GM23248 (cell line): ENCODE results near the gene CDC23. TPM values are rescaled to one million over a fixed set of nuclear protein-coding genes. Genes with fewer than 3 reads are reported as not detected.
A peak's percentile ranks its signal among the peaks of the same experiment; 100 is the strongest.

Experiments used
- DNase-seq: peaks from one replicate; pipeline ENCODE4 v3.0.0-alpha.2; 2015
- H2AFZ ChIP-seq: fragments of 200-600 bp; sonication (generic); 2 replicates; pipeline ENCODE4 v1.6.1; 2016; ENCODE audit warnings: antibody characterized with exemption
- H3F3A ChIP-seq: fragments of 200-600 bp; sonication (generic); 2 replicates; pipeline ENCODE4 v1.6.1; 2016; ENCODE audit warnings: mild to moderate bottlenecking, antibody characterized with exemption, mixed run types; ENCODE audit not compliant: insufficient read depth
- H3K27ac ChIP-seq: fragments of 200-600 bp; sonication (generic); 2 replicates; pipeline ENCODE4 v1.5.1; 2016; ENCODE audit warnings: mild to moderate bottlenecking
- H3K27me3 ChIP-seq: fragments of 200-600 bp; sonication (generic); replicated peaks from 2 replicates; pipeline ENCODE4 v1.6.1; 2016; ENCODE audit warnings: mild to moderate bottlenecking; ENCODE audit not compliant: insufficient read depth
- H3K36me3 ChIP-seq: fragments of 200-600 bp; sonication (generic); 2 replicates; pipeline ENCODE4 v1.6.1; 2016; ENCODE audit warnings: low read depth, mild to moderate bottlenecking
- H3K4me1 ChIP-seq: fragments of 200-600 bp; sonication (generic); 2 replicates; pipeline ENCODE4 v1.6.1; 2016; ENCODE audit warnings: mild to moderate bottlenecking; ENCODE audit not compliant: insufficient read depth
- H3K4me2 ChIP-seq: fragments of 200-600 bp; sonication (generic); one replicate; pipeline ENCODE4 v1.6.1; 2016; ENCODE audit warnings: mild to moderate bottlenecking; ENCODE audit not compliant: unreplicated experiment
- H3K4me3 ChIP-seq: fragments of 200-600 bp; sonication (generic); 2 replicates; pipeline ENCODE4 v1.5.1; 2016; ENCODE audit warnings: mild to moderate bottlenecking
- H3K79me2 ChIP-seq: fragments of 200-600 bp; sonication (generic); 2 replicates; pipeline ENCODE4 v1.6.1; 2016; ENCODE audit warnings: mild to moderate bottlenecking; ENCODE audit not compliant: insufficient read depth
- H3K9ac ChIP-seq: fragments of 200-600 bp; sonication (generic); 2 replicates; pipeline ENCODE4 v1.6.1; 2016; ENCODE audit warnings: mild to moderate bottlenecking
- H3K9me2 ChIP-seq: fragments of 200-600 bp; sonication (generic); 2 replicates; pipeline ENCODE4 v1.6.1; 2016; ENCODE audit warnings: mixed run types, mild to moderate bottlenecking, moderate library complexity; ENCODE audit not compliant: insufficient read depth
- H3K9me3 ChIP-seq: fragments of 200-600 bp; sonication (generic); one replicate; pipeline ENCODE4 v1.6.1; 2017; ENCODE audit warnings: low read depth
- H4K20me1 ChIP-seq: fragments of 200-600 bp; sonication (generic); 2 replicates; pipeline ENCODE4 v1.6.0; 2016; ENCODE audit not compliant: insufficient read depth
- EZH2 ChIP-seq: fragments of 200-600 bp; sonication (generic); IDR thresholded peaks from 2 replicates; pipeline ENCODE4 v1.6.1; 2018; ENCODE audit warnings: antibody characterized with exemption, mild to moderate bottlenecking; ENCODE audit not compliant: insufficient read depth, poor library complexity, severe bottlenecking
- EZH2phosphoT487 ChIP-seq: fragments of 200-600 bp; sonication (generic); IDR thresholded peaks from 2 replicates; pipeline ENCODE4 v1.6.1; 2018; ENCODE audit warnings: antibody characterized with exemption, moderate library complexity, mild to moderate bottlenecking, low read depth; ENCODE audit not compliant: insufficient read depth
- WGBS, 2 experiments: methylation state at CpG; one replicate each; pipeline ENCODE4 v1.1.6; 2015 to 2017; ENCODE audit warnings: low lambda C conversion rate in 2 of 2, low coverage in 1 of 2; ENCODE audit errors: missing lambda C conversion rate in 2 of 2; 5-methylcytosine and 5-hydroxymethylcytosine counted together
- in situ Hi-C: fragments of 300-500 bp; cut with MboI; formaldehyde crosslinking; loops from 2 replicates; pipeline ENCODE4 v1.15.0; 2020
- polyA plus RNA-seq: library from polyadenylated mRNA; unstranded; fragments of >200 nt; fragmentation: Nextera tagmentation; extraction: Ambion mirVana; gene quantifications from 2 replicates; pipeline ENCODE4 v1.2.1, GENCODE V29; 2016
- total RNA-seq: library from RNA; depleted of rRNA; stranded (reverse); fragments of >200 nt; shearing (Covaris generic); gene quantifications from 2 replicates; pipeline ENCODE4 v1.2.3, GENCODE V29; 2014

Gene CDC23
- total and polyA plus RNA-seq, 2 experiments from 2014 or later: 30.5 to 32.5 TPM

DNA sequence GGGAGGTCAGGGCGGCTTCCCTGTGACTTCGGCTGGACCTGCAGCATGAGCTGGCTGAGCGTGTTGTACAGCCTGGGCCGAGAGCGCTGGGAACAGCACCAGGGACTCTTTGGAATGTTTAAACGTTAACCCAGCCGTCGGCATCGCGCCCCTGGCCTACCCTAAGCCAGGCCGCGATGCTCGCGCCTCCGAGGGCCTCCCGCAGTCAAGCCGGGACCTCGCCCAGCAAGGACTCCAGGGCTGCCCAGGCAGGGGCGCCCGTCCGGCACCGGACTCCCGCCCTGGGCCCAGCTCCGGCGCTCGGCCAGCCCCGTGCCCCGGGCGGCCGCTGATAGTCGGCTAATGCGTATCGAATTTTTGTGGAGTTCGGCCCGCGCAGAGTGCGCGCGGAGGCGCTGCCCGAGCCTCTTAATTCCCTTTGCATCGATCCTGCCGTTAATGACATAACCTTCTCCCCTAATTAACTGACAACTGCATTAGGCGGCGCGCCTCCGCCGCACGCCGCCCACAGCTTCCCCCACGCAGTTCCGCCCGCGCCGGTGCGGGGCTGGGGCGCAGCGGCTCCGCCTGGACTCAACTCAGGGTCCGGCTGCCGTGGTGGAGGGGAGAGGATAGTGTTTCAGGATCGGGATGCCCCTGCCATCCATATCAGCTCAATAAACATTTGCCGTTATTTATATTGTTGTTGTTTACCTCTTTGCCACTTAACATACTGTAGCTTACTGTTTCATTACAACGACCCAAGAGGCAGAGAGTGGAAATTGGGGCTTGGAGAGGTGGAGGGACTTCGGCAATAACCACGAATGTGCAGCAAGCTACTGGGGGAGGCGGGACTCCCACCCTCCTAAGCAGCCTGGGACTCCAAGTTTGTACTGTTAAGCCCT lies 28.8 kb upstream of the CDC23 start:
- DNase-seq: peak; percentile 57
- no peaks in the 10 kb centered on the region for H3K9me2 ChIP-seq
- H3K27ac ChIP-seq: no peak overlapping the region
- H2AFZ ChIP-seq: peak overlapping the region; percentile 89
- H3K27me3 ChIP-seq: peaks cover 33% of the 10 kb centered on the region
- in situ Hi-C loops: no loop called here
- H3F3A ChIP-seq: peaks cover 6% of the 10 kb centered on the region; the same call in 1 of the 2 replicates
- no peaks in the 10 kb centered on the region for H3K36me3 ChIP-seq
- TF ChIP-seq EZH2phosphoT487 (no peak), EZH2 (peak; percentile 61)
- 3 to 5% methylated on average over 62 to 67 of the region's 67 CpGs for WGBS, 2 experiments
- no peaks in the 10 kb centered on the region for H3K9me3 ChIP-seq
- peak overlapping the region; percentile 93 for H3K4me2 ChIP-seq
- no peaks in the 10 kb centered on the region for H4K20me1 ChIP-seq
- peak overlapping the region; percentile 68 for H3K4me3 ChIP-seq
- peak overlapping the region; percentile 53; the same call in 1 of the 2 replicates for H3K9ac ChIP-seq
- H3K79me2 ChIP-seq: no peaks in the 10 kb centered on the region
- no peaks in the 10 kb centered on the region for H3K4me1 ChIP-seq

DNA sequence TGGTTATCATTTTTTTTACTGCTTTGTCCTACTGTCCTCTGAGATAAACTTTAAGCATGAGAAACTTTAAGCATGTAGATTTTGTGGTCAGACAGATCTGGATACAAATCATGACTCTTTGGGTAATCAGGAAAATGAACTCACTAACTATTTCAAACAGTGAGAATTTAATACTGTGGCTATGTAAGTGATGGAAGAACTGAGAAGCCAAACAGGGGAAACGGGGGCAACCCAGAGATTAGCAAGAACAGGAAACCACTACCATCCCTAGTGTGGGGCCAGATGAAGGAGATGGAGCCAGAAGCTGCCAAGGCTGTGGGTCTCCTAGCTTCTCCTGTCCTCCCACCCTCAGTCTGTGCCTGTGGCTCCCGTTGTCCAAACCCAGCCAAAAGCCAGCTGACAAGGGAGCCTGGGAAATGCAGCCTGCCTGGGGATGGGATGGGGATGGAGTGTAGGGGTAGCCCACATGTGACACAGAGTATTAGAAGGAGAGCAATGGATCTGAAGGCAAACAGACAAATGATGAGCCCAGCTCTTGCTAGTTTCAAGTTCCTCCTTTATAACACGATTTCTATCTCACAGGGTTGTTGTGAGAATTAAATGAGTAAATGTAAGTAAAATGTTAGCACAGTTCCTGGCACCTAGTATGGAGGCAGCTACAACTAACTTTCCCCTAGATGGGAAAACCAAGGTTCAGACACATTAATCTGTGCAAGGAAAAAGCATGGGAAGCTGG lies 27.7 kb upstream of the CDC23 start:
- H3K4me2 ChIP-seq: no peak overlapping the region
- H2AFZ ChIP-seq: no peak overlapping the region
- no peak for DNase-seq
- 50 to 60% methylated on average over 3 of the region's 3 CpGs for WGBS, 2 experiments
- no peak overlapping the region for H3K9ac ChIP-seq
- no peak overlapping the region for H3K27ac ChIP-seq
- no peaks in the 10 kb centered on the region for H3K9me3 ChIP-seq
- H3K4me1 ChIP-seq: no peaks in the 10 kb centered on the region
- no peaks in the 10 kb centered on the region for H3K79me2 ChIP-seq
- H3K4me3 ChIP-seq: no peak overlapping the region
- TF ChIP-seq EZH2 (no peak), EZH2phosphoT487 (no peak)
- in situ Hi-C loops: no loop called here
- peaks cover 39% of the 10 kb centered on the region for H3K27me3 ChIP-seq
- no peaks in the 10 kb centered on the region for H3K9me2 ChIP-seq
- H3F3A ChIP-seq: peaks cover 6% of the 10 kb centered on the region; the same call in 1 of the 2 replicates
- no peaks in the 10 kb centered on the region for H3K36me3 ChIP-seq
- H4K20me1 ChIP-seq: no peaks in the 10 kb centered on the region

DNA sequence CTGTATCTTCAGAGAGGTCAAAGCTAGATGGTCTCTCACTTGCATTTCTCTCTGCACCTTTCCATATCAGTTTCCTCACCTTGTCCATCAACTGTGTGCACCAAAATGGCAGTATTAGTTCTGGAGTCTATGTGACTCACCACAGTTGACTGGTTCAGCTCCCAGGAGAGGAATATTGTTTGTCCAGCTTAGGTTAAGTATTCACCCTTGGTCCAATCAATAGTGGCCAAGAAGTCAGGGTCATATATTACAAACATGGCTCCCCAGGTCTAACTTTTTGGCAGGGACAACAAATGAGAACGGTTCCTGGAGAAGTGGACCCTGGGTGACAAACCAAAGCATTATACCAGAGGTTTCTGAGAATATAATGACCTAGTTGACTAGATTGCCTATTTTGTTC lies 24.9 kb upstream of the CDC23 start:
- Histone ChIP-seq H3K9ac (no peak overlapping the region), H3K4me2 (no peak overlapping the region), H3K27ac (no peak overlapping the region), H3K4me3 (no peak overlapping the region), H3F3A (no peaks in the 10 kb centered on the region), H4K20me1 (no peaks in the 10 kb centered on the region), H3K9me2 (no peaks in the 10 kb centered on the region), H3K9me3 (no peaks in the 10 kb centered on the region), H3K4me1 (no peaks in the 10 kb centered on the region), H3K27me3 (peaks cover 38% of the 10 kb centered on the region), H3K79me2 (no peaks in the 10 kb centered on the region), H3K36me3 (no peaks in the 10 kb centered on the region), H2AFZ (no peak overlapping the region)
- no peak for DNase-seq
- TF ChIP-seq EZH2: no peak
- no peak for TF ChIP-seq EZH2phosphoT487
- 85 to 86% methylated on average over 1 of the region's 1 CpG for WGBS, 2 experiments
- in situ Hi-C loops: no loop called here

DNA sequence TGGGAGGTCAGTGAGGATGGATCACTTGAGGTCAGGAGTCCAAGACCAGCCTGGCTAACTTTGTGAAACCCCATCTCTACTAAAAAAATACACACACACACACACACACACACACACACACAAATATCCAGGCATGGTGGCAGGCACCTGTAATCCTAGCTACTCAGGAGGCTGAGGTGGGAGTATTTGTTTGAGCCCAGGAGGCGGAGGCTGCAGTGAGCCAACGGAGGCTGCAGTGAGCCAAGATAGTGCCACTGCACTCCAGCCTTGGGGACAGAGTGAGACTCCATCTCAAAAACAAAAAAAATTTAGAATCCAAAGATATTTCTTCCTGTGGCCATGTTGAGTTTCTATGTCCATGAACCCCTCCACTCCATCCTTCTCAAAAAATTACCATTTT lies 21.5 kb upstream of the CDC23 start:
- Histone ChIP-seq H3F3A (0 out of 2 replicates have a peak, but pooled peaks cover 8% of the 10 kb centered on the region), H4K20me1 (no peaks in the 10 kb centered on the region), H3K4me3 (no peak overlapping the region), H3K36me3 (no peaks in the 10 kb centered on the region), H2AFZ (no peak overlapping the region), H3K27me3 (peaks cover 10% of the 10 kb centered on the region; the same call in 1 of the 2 replicates), H3K9me3 (no peaks in the 10 kb centered on the region), H3K9me2 (no peaks in the 10 kb centered on the region), H3K4me1 (0 out of 2 replicates have a peak, but pooled peaks cover 13% of the 10 kb centered on the region), H3K27ac (no peak overlapping the region), H3K9ac (no peak overlapping the region), H3K79me2 (no peaks in the 10 kb centered on the region), H3K4me2 (no peak overlapping the region)
- 53 to 56% methylated on average over 2 of the region's 2 CpGs for WGBS, 2 experiments
- no peak for TF ChIP-seq EZH2phosphoT487
- TF ChIP-seq EZH2: no peak
- DNase-seq: no peak
- in situ Hi-C loops: no loop called here
